HG03159 (cell line): Measurements from ENCODE around the gene SORCS1.

Source experiments
- ATAC-seq: cut with Tn5 transposase; IDR thresholded peaks from one replicate; pipeline ENCODE4 v1.9.1; 2021; ENCODE audit warnings: mild to moderate bottlenecking, moderate library complexity; ENCODE audit not compliant: unreplicated experiment

The SORCS1 gene

GRCh38 chr10:106826716-106827115, 337.8 kb downstream of the SORCS1 start:
- no peak for ATAC-seq

GRCh38 chr10:106825576-106826364, 338.7 kb downstream of the SORCS1 start:
- ATAC-seq, result no peak

GRCh38 chr10:106820579-106820978, 343.9 kb downstream of the SORCS1 start:
- ATAC-seq, result no peak

GRCh38 chr10:106819490-106819889, 345.0 kb downstream of the SORCS1 start:
- no peak for ATAC-seq

GRCh38 chr10:106816318-106817085, 348.0 kb downstream of the SORCS1 start:
- no peak for ATAC-seq

- peak; percentile 61 for ATAC-seq
These were observed 349.0 kb downstream of the SORCS1 start for GRCh38 chr10:106815427-106816043.

- no peak for ATAC-seq
These were observed 359.4 kb downstream of the SORCS1 start for GRCh38 chr10:106804992-106805582.

- no peak for ATAC-seq
These were observed 361.6 kb downstream of the SORCS1 start for GRCh38 chr10:106802949-106803348.

GRCh38 chr10:106799776-106800175, 364.7 kb downstream of the SORCS1 start:
- no peak for ATAC-seq

- ATAC-seq, result peak; percentile 92
These were observed 368.9 kb downstream of the SORCS1 start for GRCh38 chr10:106795619-106796018.

- no peak for ATAC-seq
These were observed 370.9 kb downstream of the SORCS1 start for GRCh38 chr10:106793617-106794016.

- ATAC-seq, result no peak
These were observed 374.9 kb downstream of the SORCS1 start for GRCh38 chr10:106789623-106790022.

GRCh38 chr10:106788982-106789381, 375.5 kb downstream of the SORCS1 start:
- ATAC-seq, result no peak

GRCh38 chr10:106785528-106785927, 379.0 kb downstream of the SORCS1 start:
- no peak for ATAC-seq

- no peak for ATAC-seq
These were observed 383.9 kb downstream of the SORCS1 start for GRCh38 chr10:106780632-106781031.

GRCh38 chr10:106777841-106778240, 386.7 kb downstream of the SORCS1 start:
- no peak for ATAC-seq

- ATAC-seq, result no peak
These were observed 389.4 kb downstream of the SORCS1 start for GRCh38 chr10:106775127-106775526.

- ATAC-seq, result no peak
These were observed 391.5 kb downstream of the SORCS1 start for GRCh38 chr10:106772957-106773356.

GRCh38 chr10:106771154-106771553, 393.4 kb downstream of the SORCS1 start:
- no peak for ATAC-seq

GRCh38 chr10:106768204-106768603, 396.3 kb downstream of the SORCS1 start:
- ATAC-seq, result no peak

- ATAC-seq, result no peak
These were observed 398.6 kb downstream of the SORCS1 start for GRCh38 chr10:106765928-106766327.
